Lung (tissue), 12 donors: ENCODE results near the gene GPR142. TPM values are rescaled to one million over a fixed set of nuclear protein-coding genes. Genes with fewer than 3 reads are reported as not detected.

Experiments
- ATAC-seq: fragments of 200-7000 bp; cut with Tn5 transposase; one replicate; pipeline ENCODE4 v1.9.1; 2020; ENCODE audit warnings: moderate number of reproducible peaks; ENCODE audit not compliant: insufficient read depth, low FRiP score
- DNase-seq, 3 donors: peaks; one replicate each; pipeline ENCODE4 v3.0.0-alpha.2; 2013 to 2017
- H3K27ac ChIP-seq, 2 donors: one replicate each; pipeline ENCODE4 v1.5.1; 2013; ENCODE audit warnings: mild to moderate bottlenecking in 2 of 2, moderate library complexity in 2 of 2, control low read depth in 1 of 2, inconsistent platforms in 1 of 2, low read depth in 1 of 2, low read length in 1 of 2
- H3K27me3 ChIP-seq, 3 donors: one replicate each; pipeline ENCODE4 v1.5.1; 2013; ENCODE audit warnings: low read length in 2 of 3; ENCODE audit not compliant: control insufficient read depth in 3 of 3, insufficient read depth in 3 of 3
- H3K36me3 ChIP-seq, 4 donors: one replicate each; pipeline ENCODE4 v1.5.1; 2013; ENCODE audit warnings: low read length in 4 of 4, mild to moderate bottlenecking in 1 of 4, moderate library complexity in 1 of 4; ENCODE audit not compliant: control insufficient read depth in 4 of 4, insufficient read depth in 4 of 4
- H3K4me1 ChIP-seq, 5 donors: one replicate each; pipeline ENCODE4 v1.5.1; 2013; ENCODE audit warnings: low read length in 5 of 5, mild to moderate bottlenecking in 2 of 5, moderate library complexity in 1 of 5; ENCODE audit not compliant: control insufficient read depth in 5 of 5, insufficient read depth in 5 of 5
- H3K4me3 ChIP-seq: one replicate; pipeline ENCODE4 v1.5.1; 2013; ENCODE audit warnings: mild to moderate bottlenecking, control low read depth, moderate library complexity
- H3K9ac ChIP-seq, 2 donors: one replicate each; pipeline ENCODE4 v1.5.1; 2013; ENCODE audit warnings: low read length in 2 of 2, control low read depth in 1 of 2; ENCODE audit not compliant: insufficient read depth in 1 of 2
- H3K9me3 ChIP-seq, 4 donors: one replicate each; pipeline ENCODE4 v1.5.1; 2013; ENCODE audit warnings: low read length in 3 of 4, mild to moderate bottlenecking in 1 of 4, moderate library complexity in 1 of 4; ENCODE audit not compliant: control insufficient read depth in 4 of 4, insufficient read depth in 3 of 4
- WGBS, 2 donors: extraction: QIAGEN DNeasy Blood & Tissue Kit; methylation state at CpG; one replicate each; pipeline ENCODE4 v1.1.7; 2013; 5-methylcytosine and 5-hydroxymethylcytosine counted together
- polyA plus RNA-seq, 2 donors: library from polyadenylated mRNA; stranded (reverse); fragments of 200-250 nt; gene quantifications; one replicate each; pipeline ENCODE4 v1.2.1, GENCODE V29; 2013
- total RNA-seq, 2 donors: library from RNA; depleted of rRNA in 1 of 2; stranded (reverse); fragments of >200 nt in 1 of 2; gene quantifications; one replicate each; pipeline ENCODE4 v1.2.1, GENCODE V29; 2014 to 2021
- TF ChIP-seq, protein P1 (sequence below): IDR thresholded peaks from 2 replicates; pipeline ENCODE4 v1.5.1; 2012; ENCODE audit warnings: mild to moderate bottlenecking; ENCODE audit errors: control extremely low read depth, extremely low read depth
- donor health status: control.
- donor health status: control.
- donor health status: Bipolar disorder and iron deficiency.
- donor health status: healthy.
- donor health status: DM: yes; HTN: yes; CAD: no.

Gene GPR142
- total and polyA plus RNA-seq, 4 donors = 0.03 TPM; not detected in 3

GRCh38 chr17:74408815-74409214 is 41.5 kb downstream of the GPR142 start:
- 49 to 65% methylated on average over 4 of the region's 4 CpGs for WGBS, 2 donors
- no peak overlapping the region for H3K27ac ChIP-seq
- ATAC-seq = no peak

GRCh38 chr17:74410001-74410443 is 42.7 kb downstream of the GPR142 start:
- ATAC-seq (no peak), DNase-seq (no peak)
- Histone ChIP-seq H3K27ac (no peak overlapping the region), H3K27me3 (no peaks in the 10 kb centered on the region), H3K4me1 (peaks cover 0 to 3% (median 0%) of the 10 kb centered on the region in 5 donors), H3K36me3 (no peaks in the 10 kb centered on the region), H3K4me3 (no peak overlapping the region), H3K9ac (no peak overlapping the region), H3K9me3 (peaks cover 0 to 2% (median 0%) of the 10 kb centered on the region in 4 donors)
- WGBS, 2 donors = 59 to 80% methylated on average over 4 of the region's 4 CpGs
- TF ChIP-seq, protein P1, sequence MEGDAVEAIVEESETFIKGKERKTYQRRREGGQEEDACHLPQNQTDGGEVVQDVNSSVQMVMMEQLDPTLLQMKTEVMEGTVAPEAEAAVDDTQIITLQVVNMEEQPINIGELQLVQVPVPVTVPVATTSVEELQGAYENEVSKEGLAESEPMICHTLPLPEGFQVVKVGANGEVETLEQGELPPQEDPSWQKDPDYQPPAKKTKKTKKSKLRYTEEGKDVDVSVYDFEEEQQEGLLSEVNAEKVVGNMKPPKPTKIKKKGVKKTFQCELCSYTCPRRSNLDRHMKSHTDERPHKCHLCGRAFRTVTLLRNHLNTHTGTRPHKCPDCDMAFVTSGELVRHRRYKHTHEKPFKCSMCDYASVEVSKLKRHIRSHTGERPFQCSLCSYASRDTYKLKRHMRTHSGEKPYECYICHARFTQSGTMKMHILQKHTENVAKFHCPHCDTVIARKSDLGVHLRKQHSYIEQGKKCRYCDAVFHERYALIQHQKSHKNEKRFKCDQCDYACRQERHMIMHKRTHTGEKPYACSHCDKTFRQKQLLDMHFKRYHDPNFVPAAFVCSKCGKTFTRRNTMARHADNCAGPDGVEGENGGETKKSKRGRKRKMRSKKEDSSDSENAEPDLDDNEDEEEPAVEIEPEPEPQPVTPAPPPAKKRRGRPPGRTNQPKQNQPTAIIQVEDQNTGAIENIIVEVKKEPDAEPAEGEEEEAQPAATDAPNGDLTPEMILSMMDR = no peak

More at GRCh38 chr17:74408815-74409214, 41.5 kb downstream of the GPR142 start:
- peak; percentile 36 to 52 (median 39) for DNase-seq
- H3K4me1 ChIP-seq = peaks cover 0 to 3% (median 0%) of the 10 kb centered on the region in 5 donors
- H3K27me3 ChIP-seq = no peaks in the 10 kb centered on the region
- no peaks in the 10 kb centered on the region for H3K36me3 ChIP-seq
- no peak overlapping the region for H3K9ac ChIP-seq
- TF ChIP-seq, protein P1 = no peak
- H3K9me3 ChIP-seq = peaks cover 0 to 2% (median 0%) of the 10 kb centered on the region in 4 donors
- no peak overlapping the region for H3K4me3 ChIP-seq

- H3K9ac ChIP-seq = no peak overlapping the region
- no peaks in the 10 kb centered on the region for H3K36me3 ChIP-seq
- H3K9me3 ChIP-seq = peaks cover 0 to 2% (median 0%) of the 10 kb centered on the region in 4 donors
- H3K27ac ChIP-seq = no peak overlapping the region
- H3K4me1 ChIP-seq = peaks cover 0 to 3% (median 0%) of the 10 kb centered on the region in 5 donors
- no peak overlapping the region for H3K4me3 ChIP-seq
- DNase-seq (no peak), ATAC-seq (no peak)
- 92 to 95% methylated on average over 8 of the region's 8 CpGs for WGBS, 2 donors
- TF ChIP-seq, protein P1 = no peak
- H3K27me3 ChIP-seq = no peaks in the 10 kb centered on the region
Observed at GRCh38 chr17:74412581-74412980, 45.3 kb downstream of the GPR142 start.

GRCh38 chr17:74413491-74413890 is 46.2 kb downstream of the GPR142 start:
- no peak overlapping the region for H3K27ac ChIP-seq
- TF ChIP-seq, protein P1 = no peak
- peaks cover 0 to 1% (median 0%) of the 10 kb centered on the region in 5 donors for H3K4me1 ChIP-seq
- H3K9me3 ChIP-seq = peaks cover 0 to 2% (median 0%) of the 10 kb centered on the region in 4 donors
- H3K9ac ChIP-seq = no peak overlapping the region
- ATAC-seq (no peak), DNase-seq (no peak)
- 78 to 85% methylated on average over 7 of the region's 7 CpGs for WGBS, 2 donors
- no peak overlapping the region for H3K4me3 ChIP-seq
- no peaks in the 10 kb centered on the region for H3K27me3 ChIP-seq
- H3K36me3 ChIP-seq = no peaks in the 10 kb centered on the region
